ENCODE data around the gene PPP1R12B. TPM values are rescaled to one million over a fixed set of nuclear protein-coding genes. Genes with fewer than 3 reads are reported as not detected.
A peak's percentile ranks its signal among the peaks of the same experiment; 100 is the strongest.

PPP1R12B gene
- total and polyA plus RNA-seq, 2 donors (not counting 1 experiment from before 2014, with no cell fraction given): 13.4 to 21.7 TPM

GRCh38 chr1:202561240-202561639 is 212.7 kb downstream of the PPP1R12B start:
- TF ChIP-seq CTCF (conservative IDR thresholded peaks at IDR 0.05 in 1 of 2, IDR thresholded peaks at IDR 0.05 in 1 of 2; ENCODE audit: low read depth in 1 of 2, low read length in 2 of 2) (no peak), EZH2 (IDR thresholded peaks at IDR 0.05; ENCODE audit: low read length, missing control alignments) (no peak)
- Histone ChIP-seq H3K9me3 (ENCODE audit: control insufficient read depth, insufficient read depth, low read depth, low read length) (no peaks in the 10 kb centered on the region), H2AFZ (ENCODE audit: low read length) (no peak overlapping the region), H3K4me3 (replicated peaks in 1 of 4; ENCODE audit: control extremely low read depth in 1 of 4, insufficient read depth in 1 of 4, low read depth in 3 of 4, low read length in 4 of 4) (no peak overlapping the region), H3K27ac (ENCODE audit: insufficient read depth, low read length) (no peak overlapping the region), H3K27me3 (ENCODE audit: control insufficient read depth, insufficient read depth, low read length) (no peaks in the 10 kb centered on the region), H3K9ac (ENCODE audit: insufficient read depth, low read length) (no peak overlapping the region), H3K79me2 (ENCODE audit: control insufficient read depth, insufficient read depth, low read length) (no peaks in the 10 kb centered on the region), H3K4me1 (ENCODE audit: control insufficient read depth, extremely low read depth, insufficient read depth, low read length) (peaks cover 3% of the 10 kb centered on the region), H4K20me1 (ENCODE audit: control insufficient read depth, extremely low read depth, insufficient read depth, low read length) (no peaks in the 10 kb centered on the region), H3K4me2 (ENCODE audit: extremely low read depth, insufficient read depth, low read length) (no peak overlapping the region), H3K36me3 (ENCODE audit: control insufficient read depth, insufficient read depth, low read length) (no peaks in the 10 kb centered on the region)
- DNase-seq (ENCODE audit: low read depth in 2 of 2): no peak

GRCh38 chr1:202561726-202562443 is 213.4 kb downstream of the PPP1R12B start:
- DNase-seq (ENCODE audit: low read depth in 2 of 2): no peak
- H3K4me2 ChIP-seq (ENCODE audit: extremely low read depth, insufficient read depth, low read length): no peak overlapping the region
- TF ChIP-seq EZH2 (IDR thresholded peaks at IDR 0.05; ENCODE audit: low read length, missing control alignments): no peak
- peak; percentile 22 to 27 for TF ChIP-seq CTCF (conservative IDR thresholded peaks at IDR 0.05 in 1 of 2, IDR thresholded peaks at IDR 0.05 in 1 of 2; ENCODE audit: low read depth in 1 of 2, low read length in 2 of 2)

GRCh38 chr1:202562444-202563060 is 214.1 kb downstream of the PPP1R12B start:
- Histone ChIP-seq H3K9me3 (ENCODE audit: control insufficient read depth, insufficient read depth, low read depth, low read length) (no peaks in the 10 kb centered on the region), H3K4me2 (ENCODE audit: extremely low read depth, insufficient read depth, low read length) (no peak overlapping the region), H3K36me3 (ENCODE audit: control insufficient read depth, insufficient read depth, low read length) (no peaks in the 10 kb centered on the region), H3K9ac (ENCODE audit: insufficient read depth, low read length) (no peak overlapping the region), H2AFZ (ENCODE audit: low read length) (no peak overlapping the region), H3K4me3 (replicated peaks in 1 of 4; ENCODE audit: control extremely low read depth in 1 of 4, insufficient read depth in 1 of 4, low read depth in 3 of 4, low read length in 4 of 4) (no peak overlapping the region), H3K27ac (ENCODE audit: insufficient read depth, low read length) (no peak overlapping the region), H3K79me2 (ENCODE audit: control insufficient read depth, insufficient read depth, low read length) (no peaks in the 10 kb centered on the region), H3K27me3 (ENCODE audit: control insufficient read depth, insufficient read depth, low read length) (no peaks in the 10 kb centered on the region), H4K20me1 (ENCODE audit: control insufficient read depth, extremely low read depth, insufficient read depth, low read length) (no peaks in the 10 kb centered on the region), H3K4me1 (ENCODE audit: control insufficient read depth, extremely low read depth, insufficient read depth, low read length) (peaks cover 5% of the 10 kb centered on the region)
- no peak for TF ChIP-seq EZH2 (IDR thresholded peaks at IDR 0.05; ENCODE audit: low read length, missing control alignments)
- TF ChIP-seq CTCF (conservative IDR thresholded peaks at IDR 0.05 in 1 of 2, IDR thresholded peaks at IDR 0.05 in 1 of 2; ENCODE audit: low read depth in 1 of 2, low read length in 2 of 2): no peak
- DNase-seq (ENCODE audit: low read depth in 2 of 2): peak in 1 of 2 donors; percentile 67

More at GRCh38 chr1:202561726-202562443, 213.4 kb downstream of the PPP1R12B start:
- Histone ChIP-seq H3K4me1 (ENCODE audit: control insufficient read depth, extremely low read depth, insufficient read depth, low read length) (peaks cover 3% of the 10 kb centered on the region), H3K79me2 (ENCODE audit: control insufficient read depth, insufficient read depth, low read length) (no peaks in the 10 kb centered on the region), H3K36me3 (ENCODE audit: control insufficient read depth, insufficient read depth, low read length) (no peaks in the 10 kb centered on the region), H4K20me1 (ENCODE audit: control insufficient read depth, extremely low read depth, insufficient read depth, low read length) (no peaks in the 10 kb centered on the region), H2AFZ (ENCODE audit: low read length) (no peak overlapping the region), H3K9me3 (ENCODE audit: control insufficient read depth, insufficient read depth, low read depth, low read length) (no peaks in the 10 kb centered on the region), H3K27me3 (ENCODE audit: control insufficient read depth, insufficient read depth, low read length) (no peaks in the 10 kb centered on the region), H3K4me3 (replicated peaks in 1 of 4; ENCODE audit: control extremely low read depth in 1 of 4, insufficient read depth in 1 of 4, low read depth in 3 of 4, low read length in 4 of 4) (no peak overlapping the region), H3K27ac (ENCODE audit: insufficient read depth, low read length) (no peak overlapping the region), H3K9ac (ENCODE audit: insufficient read depth, low read length) (no peak overlapping the region)
